ES-I3 (cell line): ENCODE data around the gene MALT1.
"Not testable (repeated sequence)": the region's sequence is repeated elsewhere in the genome, so short reads cannot be mapped to it uniquely, and the experiment has no call there.

ENCODE experiments used
- H3K36me3 ChIP-seq: 2 replicates; pipeline ENCODE4 v1.6.1; 2013; ENCODE audit warnings: mild to moderate bottlenecking, low read length, control low read depth, moderate library complexity; ENCODE audit not compliant: insufficient read depth
- H3K4me1 ChIP-seq: 2 replicates; pipeline ENCODE4 v1.6.1; 2013; ENCODE audit warnings: mild to moderate bottlenecking, control low read depth, low read length; ENCODE audit not compliant: insufficient read depth
- H3K9ac ChIP-seq: 2 replicates; pipeline ENCODE4 v1.6.1; 2013; ENCODE audit warnings: low read depth, mild to moderate bottlenecking, low read length, moderate library complexity
- H3K9me3 ChIP-seq: 2 replicates; pipeline ENCODE4 v1.6.1; 2013; ENCODE audit warnings: mild to moderate bottlenecking, low read length, moderate library complexity; ENCODE audit not compliant: control insufficient read depth, insufficient read depth

The MALT1 gene

DNA sequence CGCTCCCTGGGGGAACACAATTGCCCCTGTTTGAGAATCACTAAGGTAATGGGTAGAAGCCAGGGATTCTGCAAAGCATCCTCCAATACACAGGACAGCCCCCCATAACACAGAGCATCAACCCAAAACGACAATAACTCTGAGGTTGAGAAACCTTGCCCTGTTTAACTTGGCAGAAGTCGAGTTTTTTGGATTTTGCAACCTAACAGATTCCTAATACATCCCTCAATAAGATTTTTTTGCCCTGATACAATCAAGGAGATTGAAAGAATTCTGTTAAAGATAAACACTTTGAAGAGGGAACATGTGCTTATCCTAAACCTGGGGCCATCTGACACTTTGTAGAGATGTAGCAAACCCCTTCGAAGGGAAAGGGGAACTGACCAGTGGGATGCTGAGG lies 100.9 kb downstream of the MALT1 start:
- Histone ChIP-seq H3K36me3 (no peaks in the 10 kb centered on the region), H3K9ac (no peak overlapping the region), H3K9me3 (no peaks in the 10 kb centered on the region), H3K4me1 (no peaks in the 10 kb centered on the region; the same call in 1 of the 2 replicates)

DNA sequence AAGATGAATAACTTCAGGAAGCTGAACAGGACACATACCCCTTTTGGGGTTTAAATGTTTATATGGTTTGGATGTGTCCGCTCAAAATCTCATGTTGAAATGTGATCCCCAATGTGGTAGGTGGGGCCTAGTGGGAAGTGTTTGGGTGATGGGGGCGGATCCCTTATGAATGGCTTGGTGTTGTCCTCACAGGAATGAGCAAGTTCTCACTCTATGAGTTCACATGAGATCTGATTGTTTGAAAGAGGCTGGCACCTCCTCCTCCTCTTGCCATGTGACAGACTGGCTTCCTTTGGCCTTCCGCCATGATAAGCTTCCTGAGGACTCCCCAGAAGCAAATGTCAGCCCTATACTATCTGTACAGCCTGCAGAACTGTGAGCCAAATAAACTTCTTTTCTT lies 104.8 kb downstream of the MALT1 start:
- no peaks in the 10 kb centered on the region for H3K9me3 ChIP-seq
- H3K4me1 ChIP-seq = no peaks in the 10 kb centered on the region; the same call in 1 of the 2 replicates
- no peak overlapping the region for H3K9ac ChIP-seq
- H3K36me3 ChIP-seq = no peaks in the 10 kb centered on the region

DNA sequence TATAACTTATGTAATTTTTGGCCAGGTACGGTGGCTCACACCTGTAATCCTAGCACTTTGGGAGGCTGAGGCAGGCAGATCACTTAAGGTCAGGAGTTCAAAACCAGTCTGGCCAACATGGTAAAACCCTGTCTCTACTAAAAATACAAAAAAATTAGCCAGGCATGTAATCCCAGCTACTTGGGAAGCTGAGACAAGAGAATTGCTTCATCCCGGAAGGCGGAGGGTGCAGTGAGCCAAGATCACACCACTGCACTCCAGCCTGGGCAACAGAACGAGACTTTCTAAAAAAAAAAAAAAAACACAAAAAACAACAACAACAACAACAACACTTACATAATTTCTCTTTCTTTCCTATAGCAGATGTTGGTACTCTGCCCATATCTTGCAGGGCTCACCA lies 105.3 kb downstream of the MALT1 start:
- H3K9ac ChIP-seq, H3K36me3 ChIP-seq, H3K9me3 ChIP-seq, H3K4me1 ChIP-seq: not testable (repeated sequence)

GRCh38 chr18:58777471-58777870 lies 106.2 kb downstream of the MALT1 start:
- H3K4me1 ChIP-seq = no peaks in the 10 kb centered on the region; the same call in 1 of the 2 replicates

DNA sequence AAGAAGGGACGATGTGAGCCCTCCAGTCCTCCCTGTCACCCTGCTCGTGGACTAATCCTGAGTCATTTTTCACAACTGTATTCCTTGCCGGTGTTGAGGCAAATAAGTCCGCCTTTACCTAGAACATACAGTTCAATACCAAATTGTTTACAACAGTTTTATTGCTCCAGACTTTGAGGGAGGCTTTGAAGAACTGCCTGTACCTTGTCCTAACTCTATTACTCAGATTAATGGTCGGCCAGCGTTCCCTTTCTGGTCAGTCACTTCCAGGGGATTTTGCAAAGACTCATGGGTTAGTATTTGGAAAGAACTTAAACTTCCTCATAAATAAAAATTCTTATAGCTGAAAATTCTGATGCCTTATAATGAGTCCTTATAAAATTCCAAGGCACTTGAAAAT lies 108.3 kb downstream of the MALT1 start:
- H3K9ac ChIP-seq = no peak overlapping the region

More at GRCh38 chr18:58777471-58777870, 106.2 kb downstream of the MALT1 start:
- H3K36me3 ChIP-seq = no peaks in the 10 kb centered on the region
- no peak overlapping the region for H3K9ac ChIP-seq
- no peaks in the 10 kb centered on the region for H3K9me3 ChIP-seq

GRCh38 chr18:58780045-58780444 lies 108.8 kb downstream of the MALT1 start:
- H3K36me3 ChIP-seq = no peaks in the 10 kb centered on the region
- H3K9me3 ChIP-seq = no peaks in the 10 kb centered on the region
- no peak overlapping the region for H3K9ac ChIP-seq
- H3K4me1 ChIP-seq = peaks cover 10% of the 10 kb centered on the region; the same call in 1 of the 2 replicates

More for the DNA sequence above, 108.3 kb downstream of the MALT1 start:
- Histone ChIP-seq H3K4me1 (peaks cover 5% of the 10 kb centered on the region; the same call in 1 of the 2 replicates), H3K9me3 (no peaks in the 10 kb centered on the region), H3K36me3 (no peaks in the 10 kb centered on the region)

DNA sequence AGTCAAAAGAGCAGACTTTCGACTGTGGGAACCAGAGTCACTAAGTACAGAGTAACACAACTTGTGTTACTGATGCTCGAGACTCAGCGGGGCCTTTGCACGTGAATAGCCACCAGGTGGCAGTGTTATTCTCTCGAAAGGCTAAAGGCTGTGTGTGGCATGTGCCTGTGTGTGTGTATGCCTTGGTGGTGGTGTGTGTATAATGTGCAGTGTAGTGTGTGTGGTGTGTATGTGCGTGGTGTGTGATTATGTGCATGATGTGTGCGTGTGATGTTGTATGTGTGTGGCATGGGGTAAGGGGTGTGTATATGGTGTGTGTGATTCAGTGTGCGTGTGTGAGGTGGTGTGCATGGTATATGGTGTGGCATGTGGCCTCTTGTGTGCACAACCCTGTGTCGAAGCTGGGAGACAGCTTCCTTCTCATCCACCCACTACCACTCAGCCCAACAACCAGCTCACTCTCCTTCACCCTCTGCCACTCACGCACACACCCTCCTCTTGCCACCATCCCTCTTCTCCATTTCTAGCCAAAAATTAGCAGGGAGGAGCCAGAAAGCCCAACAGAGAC lies 110.4 kb downstream of the MALT1 start:
- no peak overlapping the region for H3K9ac ChIP-seq
- H3K4me1 ChIP-seq = peaks cover 15% of the 10 kb centered on the region

DNA sequence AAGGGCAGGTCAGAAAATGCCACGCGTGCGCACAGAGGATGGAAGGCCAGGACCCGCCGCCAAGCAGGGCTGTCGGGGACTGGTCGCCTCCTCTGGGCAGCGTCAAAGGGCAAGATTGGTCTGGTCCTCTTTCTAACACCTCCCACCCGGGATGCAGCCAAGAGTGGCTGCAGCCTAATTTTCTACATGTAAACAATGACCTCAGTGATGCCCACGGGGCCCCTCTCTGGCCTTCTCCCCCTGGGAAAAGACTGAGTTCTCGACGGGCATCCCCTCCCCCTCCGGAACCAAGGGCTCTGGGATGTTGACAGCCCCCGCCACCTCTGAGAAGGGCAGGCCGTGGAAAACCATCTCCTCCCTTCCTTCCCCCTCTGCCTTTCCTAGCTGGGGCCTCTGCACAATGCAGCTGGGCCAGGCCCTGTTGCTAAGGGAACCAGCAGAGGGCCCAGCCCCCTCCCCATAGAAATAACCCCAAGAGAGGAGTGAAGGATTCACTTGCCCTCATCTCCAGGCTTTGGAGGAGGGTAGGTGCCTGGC lies 113.4 kb downstream of the MALT1 start:
- H3K4me1 ChIP-seq = peaks cover 31% of the 10 kb centered on the region
- no peak overlapping the region for H3K9ac ChIP-seq

More for the DNA sequence above, 110.4 kb downstream of the MALT1 start:
- H3K9me3 ChIP-seq = no peaks in the 10 kb centered on the region
- H3K36me3 ChIP-seq = no peaks in the 10 kb centered on the region

GRCh38 chr18:58785171-58785805 lies 114.0 kb downstream of the MALT1 start:
- Histone ChIP-seq H3K9ac (no peak overlapping the region), H3K9me3 (no peaks in the 10 kb centered on the region)

More for the DNA sequence above, 113.4 kb downstream of the MALT1 start:
- no peaks in the 10 kb centered on the region for H3K9me3 ChIP-seq
- no peaks in the 10 kb centered on the region for H3K36me3 ChIP-seq

DNA sequence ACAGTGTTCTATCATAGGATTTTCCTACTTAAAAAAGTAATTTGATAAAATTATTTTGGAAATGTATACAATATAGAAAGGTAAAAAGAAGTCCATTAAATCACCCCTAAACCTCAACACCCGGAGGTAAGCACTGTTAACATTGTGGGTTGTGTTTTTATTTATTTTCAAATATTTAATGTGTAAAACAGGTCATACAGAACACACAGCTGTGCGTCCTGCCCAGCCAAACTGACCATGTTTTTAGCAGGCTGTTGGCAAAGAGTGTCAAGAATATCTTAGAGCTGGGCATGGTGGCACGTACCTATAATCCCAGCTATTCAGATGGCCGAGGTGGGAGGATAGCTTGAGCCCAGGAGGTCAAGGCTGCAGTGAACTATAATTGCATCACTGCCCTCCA lies 114.6 kb downstream of the MALT1 start:
- H3K4me1 ChIP-seq = peaks cover 39% of the 10 kb centered on the region
- H3K9me3 ChIP-seq = no peaks in the 10 kb centered on the region
- H3K36me3 ChIP-seq = no peaks in the 10 kb centered on the region
- no peak overlapping the region for H3K9ac ChIP-seq

More at GRCh38 chr18:58785171-58785805, 114.0 kb downstream of the MALT1 start:
- no peaks in the 10 kb centered on the region for H3K36me3 ChIP-seq
- peaks cover 36% of the 10 kb centered on the region for H3K4me1 ChIP-seq

DNA sequence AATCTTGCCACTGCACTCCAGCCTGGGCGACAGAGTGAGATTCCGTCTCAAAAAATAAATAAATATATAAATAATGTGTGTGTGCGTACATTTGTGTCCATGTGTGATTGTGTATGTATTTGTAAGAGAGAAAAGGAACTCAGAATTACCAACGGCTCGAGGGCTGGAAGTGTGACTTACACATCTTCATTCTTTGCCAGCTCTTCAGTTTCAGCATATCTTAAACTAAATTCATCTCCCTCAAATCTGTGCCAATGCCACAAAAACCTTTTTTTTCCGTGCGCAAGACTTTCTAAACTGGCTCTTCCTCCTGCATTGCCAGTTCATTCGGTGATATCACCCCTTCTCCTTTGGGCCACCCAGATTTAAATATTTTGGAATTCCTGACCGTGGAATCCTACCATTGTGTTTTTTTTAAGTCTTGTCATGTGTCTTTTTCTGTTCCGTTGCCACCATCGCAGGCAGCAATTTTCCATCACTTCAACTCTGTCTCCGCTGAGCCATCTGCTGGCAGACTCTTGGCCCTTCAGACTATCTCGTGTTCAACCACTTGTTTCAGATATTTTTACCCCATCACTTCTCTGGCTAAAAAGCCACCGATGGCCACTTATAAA lies 116.4 kb downstream of the MALT1 start:
- Histone ChIP-seq H3K4me1 (peaks cover 39% of the 10 kb centered on the region), H3K9me3 (no peaks in the 10 kb centered on the region), H3K9ac (no peak overlapping the region), H3K36me3 (no peaks in the 10 kb centered on the region)

GRCh38 chr18:58788470-58788869 lies 117.2 kb downstream of the MALT1 start:
- Histone ChIP-seq H3K9ac (no peak overlapping the region), H3K9me3 (no peaks in the 10 kb centered on the region), H3K36me3 (no peaks in the 10 kb centered on the region), H3K4me1 (peaks cover 39% of the 10 kb centered on the region)

DNA sequence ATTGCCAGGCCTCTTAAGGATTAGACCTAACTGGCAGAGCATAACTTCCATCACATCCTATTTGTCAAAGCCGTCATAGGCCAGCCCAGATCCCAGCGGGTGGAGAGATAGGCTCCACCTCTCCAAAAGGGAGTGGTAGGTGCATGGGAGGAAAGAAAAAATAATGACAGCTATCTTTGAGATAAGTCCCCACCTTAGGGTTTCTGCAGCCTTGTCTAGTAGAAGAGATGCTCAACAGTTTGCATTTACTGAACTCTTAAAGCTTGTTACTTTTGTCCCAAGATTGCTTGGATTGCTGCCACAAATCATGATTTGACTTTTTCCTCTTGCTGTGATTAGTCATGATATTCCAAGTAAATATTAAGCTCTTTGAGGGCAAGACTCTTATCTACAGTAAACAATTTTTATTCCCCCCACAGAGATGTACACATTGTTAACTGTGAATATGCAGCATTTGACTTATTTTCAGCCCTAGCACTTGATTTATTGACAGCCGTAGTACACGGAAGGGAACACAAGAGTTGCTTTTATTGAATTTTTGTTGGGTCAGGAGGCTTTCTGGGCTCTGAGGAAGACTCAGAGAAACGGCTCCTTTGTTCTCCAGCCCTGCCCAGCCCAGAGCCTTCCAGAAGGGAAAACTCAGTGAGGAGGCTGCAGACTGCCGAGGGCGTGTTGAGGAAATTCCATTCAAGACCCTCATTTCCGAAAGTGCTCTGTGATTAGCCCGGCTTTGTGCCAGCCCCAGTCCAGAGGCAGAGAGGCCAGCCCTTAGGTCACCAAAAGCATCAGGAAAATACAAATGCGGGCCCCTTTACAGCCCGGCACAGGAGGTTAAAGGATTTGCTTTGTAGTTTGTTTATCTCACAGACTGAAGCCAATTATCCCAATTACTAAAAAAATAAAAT lies 118.0 kb downstream of the MALT1 start:
- H3K9ac ChIP-seq = no peak overlapping the region
- peaks cover 37% of the 10 kb centered on the region for H3K4me1 ChIP-seq
- no peaks in the 10 kb centered on the region for H3K36me3 ChIP-seq
- H3K9me3 ChIP-seq = no peaks in the 10 kb centered on the region

- Histone ChIP-seq H3K36me3 (no peaks in the 10 kb centered on the region), H3K9me3 (no peaks in the 10 kb centered on the region), H3K4me1 (peaks cover 31% of the 10 kb centered on the region), H3K9ac (no peak overlapping the region)
Measured at GRCh38 chr18:58789876-58790240, 118.6 kb downstream of the MALT1 start.
